ENCODE measurements around the gene DLK2. TPM values are rescaled to one million over a fixed set of nuclear protein-coding genes. Genes with fewer than 3 reads are reported as not detected.
"Not testable (repeated sequence)": the region's sequence is repeated elsewhere in the genome, so short reads cannot be mapped to it uniquely, and the experiment has no call there.

DLK2 gene
- total and polyA plus RNA-seq, 8 donors = 0.22 to 1.1 (median 0.31) TPM; not detected in 2

- peaks cover 0 to 4% (median 0%) of the 10 kb centered on the region in 3 donors for H3K36me3 ChIP-seq
- no peak for FAIRE-seq
- H3K4me3 ChIP-seq = peak overlapping the region in 1 of 4 donors; percentile 97
- H3K9me3 ChIP-seq = no peaks in the 10 kb centered on the region
- no peak overlapping the region for H3K27ac ChIP-seq
- intact Hi-C loops (cut with DNase I) = no loop called here
- peaks cover 6 to 10% (median 8%) of the 10 kb centered on the region in 3 donors for H3K4me1 ChIP-seq
- DNase-seq = peak in 1 of 6 donors; percentile 1
- H3K27me3 ChIP-seq = no peaks in the 10 kb centered on the region
- TF ChIP-seq CTCF (IDR thresholded peaks at IDR 0.05) = no peak
- no peak for ATAC-seq
- WGBS, 2 donors = 80 to 84% methylated on average over 3 of the region's 3 CpGs
Observed at GRCh38 chr6:43428874-43429273, 26.5 kb downstream of the DLK2 start.

- intact Hi-C loops (cut with DNase I) = no loop called here
- no peak for DNase-seq
- WGBS, 2 donors = 10 to 11% methylated on average over 12 of the region's 12 CpGs
- Histone ChIP-seq H3K27me3 (no peaks in the 10 kb centered on the region), H3K27ac (peak overlapping the region; percentile 73 to 83 (median 77)), H3K36me3 (peaks cover 0 to 3% (median 0%) of the 10 kb centered on the region in 3 donors), H3K9me3 (no peaks in the 10 kb centered on the region), H3K4me1 (peaks cover 6 to 10% (median 8%) of the 10 kb centered on the region in 3 donors), H3K4me3 (peak overlapping the region; percentile 48 to 97 (median 88))
- no peak for TF ChIP-seq CTCF (IDR thresholded peaks at IDR 0.05)
- no peak for FAIRE-seq
- ATAC-seq = no peak
Observed at GRCh38 chr6:43428112-43428570, 27.2 kb downstream of the DLK2 start.

- DNase-seq (peak; percentile 94 to 99 (median 96)), FAIRE-seq (peak; percentile 57), ATAC-seq (peak; percentile 96 to 99 (median 96))
- peak within 1 kb of the TSS; percentile 48 to 97 (median 88) for H3K4me3 ChIP-seq
- intact Hi-C loops (cut with DNase I) = no loop called here
- WGBS, 2 donors = 0% methylated on average over 49 of the region's 49 CpGs
- no peaks in the 10 kb centered on the region for H3K27me3 ChIP-seq
- no peaks in the 10 kb centered on the region for H3K36me3 ChIP-seq
- peak within 1 kb of the TSS; percentile 73 to 83 (median 77) for H3K27ac ChIP-seq
- peaks cover 6 to 10% (median 8%) of the 10 kb centered on the region in 3 donors for H3K4me1 ChIP-seq
- TF ChIP-seq CTCF (IDR thresholded peaks at IDR 0.05) = peak in 2 of 4 donors; percentile 15 to 38
- H3K9me3 ChIP-seq = no peaks in the 10 kb centered on the region
Observed at GRCh38 chr6:43427406-43428111, 27.8 kb downstream of the DLK2 start, which contains the start of gene ABCC10. TSS of gene ABCC10 (plus strand) at chr6:43427541. CDS start at chr6:43427979, 438 bp downstream.

GRCh38 chr6:43426928-43427405, 28.4 kb downstream of the DLK2 start:
- Histone ChIP-seq H3K27me3 (no peaks in the 10 kb centered on the region), H3K9me3 (no peaks in the 10 kb centered on the region), H3K36me3 (no peaks in the 10 kb centered on the region), H3K4me3 (peak overlapping the region; percentile 48 to 97 (median 88)), H3K4me1 (peaks cover 6 to 10% (median 8%) of the 10 kb centered on the region in 3 donors), H3K27ac (peak overlapping the region; percentile 73 to 83 (median 77))
- DNase-seq (no peak), ATAC-seq (peak in 3 of 4 donors; percentile 28 to 43 (median 42)), FAIRE-seq (no peak)
- intact Hi-C loops (cut with DNase I) = no loop called here
- TF ChIP-seq CTCF (IDR thresholded peaks at IDR 0.05) = no peak
- WGBS, 2 donors = 25 to 26% methylated on average over 23 of the region's 23 CpGs

- intact Hi-C loops (cut with DNase I); H3K4me3 ChIP-seq; H3K27me3 ChIP-seq; H3K27ac ChIP-seq; ATAC-seq; H3K4me1 ChIP-seq; H3K36me3 ChIP-seq; H3K9me3 ChIP-seq; FAIRE-seq: not testable (repeated sequence)
- 94 to 98% methylated on average over 17 to 33 of the region's 33 CpGs for WGBS, 2 donors
- DNase-seq = peak in 1 of 6 donors; percentile 36
Observed at GRCh38 chr6:43425083-43425482, 30.3 kb downstream of the DLK2 start.

All from pancreas (tissue), 10 donors.